K562 (cell line): Measurements from ENCODE around the gene KRTAP4-11. TPM values are rescaled to one million over a fixed set of nuclear protein-coding genes. Genes with fewer than 3 reads are reported as not detected.
"Not testable (repeated sequence)": the region's sequence is repeated elsewhere in the genome, so short reads cannot be mapped to it uniquely, and the experiment has no call there.

Source experiments
- ATAC-seq: fragments of 200-7000 bp; cut with Tn5 transposase; 3 replicates; pipeline ENCODE4 v1.9.1; 2020; ENCODE audit warnings: moderate library complexity
- Bru-seq: library from RNA; stranded (reverse); fragments of 400-500 nt; gene quantifications from one replicate; lab custom pipeline; 2021; lab: Mats Ljungman, UMichigan
- BruChase-seq, 2 experiments: library from RNA; stranded (reverse); fragments of 400-500 nt; gene quantifications; one replicate each; lab custom pipeline; 2021; lab: Mats Ljungman, UMichigan
- BruUV-seq: library from RNA; stranded (reverse); fragments of 400-500 nt; replicated peaks from 2 replicates; lab custom pipeline; 2021; lab: Mats Ljungman, UMichigan
- CTCF ChIA-PET: fragments of 300-600 bp; formaldehyde crosslinking; extraction: SDS; loops from one replicate; lab custom pipeline; 2021; ENCODE audit warnings: low intra/inter-chr PET ratio; lab: Yijun Ruan, JAX
- POLR2A ChIA-PET: fragments of 300-600, 350-650 bp; sonication (Branson Sonifier 250); formaldehyde crosslinking; extraction: SDS; loops from one replicate; lab custom pipeline; 2021; ENCODE audit warnings: antibody characterized with exemption, inconsistent platforms; lab: Yijun Ruan, JAX
- DNase-seq, 4 experiments: peaks; one replicate each; pipeline versions ENCODE4 v3.0.0 to v3.0.0-alpha.2; 2011 to 2018; ENCODE audit warnings: low spot score in 3 of 4, mixed read lengths in 3 of 4; ENCODE audit errors: extremely low read depth in 1 of 4
- FAIRE-seq: peaks from 2 replicates; lab custom pipeline; 2011; peaks lifted over from hg19 to GRCh38; lab: Jason Lieb, UNC
- H2AFZ ChIP-seq: 2 replicates; pipeline ENCODE4 v1.6.0; 2011; ENCODE audit warnings: low read depth, low read length, control low read depth, inconsistent platforms
- H3K27ac ChIP-seq: fragments of 200-600 bp; 3 replicates; pipeline ENCODE4 v1.8.0; 2011; ENCODE audit warnings: low read depth, mild to moderate bottlenecking, control low read depth, inconsistent platforms, low read length, moderate library complexity, mixed read lengths; ENCODE audit errors: extremely low read depth
- H3K27me3 ChIP-seq, 2 experiments: fragments of 300-600 bp in 1 of 2; 2 replicates in 1 of 2; 3 replicates in 1 of 2; pipeline versions ENCODE4 v1.6.0 to v1.8.0; 2011; ENCODE audit warnings: inconsistent platforms in 2 of 2, low read length in 2 of 2, mild to moderate bottlenecking in 1 of 2, mixed read lengths in 1 of 2, moderate library complexity in 1 of 2; ENCODE audit not compliant: control insufficient read depth in 2 of 2, insufficient read depth in 2 of 2
- H3K36me3 ChIP-seq: fragments of 300-600 bp; 3 replicates; pipeline ENCODE4 v1.8.0; 2011; ENCODE audit warnings: mild to moderate bottlenecking, low read length, inconsistent platforms; ENCODE audit not compliant: control insufficient read depth, insufficient read depth
- H3K4me1 ChIP-seq, 2 experiments: fragments of 200-600 bp in 1 of 2; replicated peaks in 1 of 2; 2 replicates in 1 of 2; 3 replicates in 1 of 2; pipeline versions ENCODE4 v1.5.1 to v1.8.0; 2011; ENCODE audit warnings: inconsistent platforms in 2 of 2, low read length in 2 of 2, mild to moderate bottlenecking in 1 of 2, mixed read lengths in 1 of 2, moderate library complexity in 1 of 2; ENCODE audit not compliant: control insufficient read depth in 2 of 2, insufficient read depth in 2 of 2
- H3K4me2 ChIP-seq: 2 replicates; pipeline ENCODE4 v1.6.1; 2011; ENCODE audit warnings: low read length, control low read depth, inconsistent platforms, mixed read lengths; ENCODE audit not compliant: insufficient read depth
- H3K4me3 ChIP-seq: fragments of 200-600 bp; sonication (generic), shearing (Covaris generic); 2 replicates; pipeline ENCODE4 v1.5.1; 2016; ENCODE audit warnings: control low read depth, inconsistent platforms
- H3K79me2 ChIP-seq: fragments of 200-600 bp; 3 replicates; pipeline ENCODE4 v1.8.0; 2011; ENCODE audit warnings: low read length, inconsistent platforms; ENCODE audit not compliant: control insufficient read depth, insufficient read depth
- H3K9ac ChIP-seq, 2 experiments: 2 replicates each; pipeline versions ENCODE4 v1.6.0 to v1.6.1; 2011; ENCODE audit warnings: low read depth in 2 of 2, low read length in 2 of 2, control low read depth in 1 of 2, inconsistent platforms in 1 of 2, mild to moderate bottlenecking in 1 of 2, mixed read lengths in 1 of 2; ENCODE audit not compliant: insufficient read depth in 1 of 2
- H3K9me1 ChIP-seq: one replicate; pipeline ENCODE4 v1.6.0; 2011; ENCODE audit warnings: inconsistent platforms, mild to moderate bottlenecking, low read length, moderate library complexity; ENCODE audit not compliant: control insufficient read depth, insufficient read depth
- H3K9me3 ChIP-seq: replicated peaks from 2 replicates; pipeline ENCODE4 v1.5.1; 2011; ENCODE audit warnings: low read depth, low read length, inconsistent platforms; ENCODE audit not compliant: control insufficient read depth, insufficient read depth
- H4K20me1 ChIP-seq: replicated peaks from 2 replicates; pipeline ENCODE4 v1.6.1; 2011; ENCODE audit warnings: low read length, inconsistent platforms, mixed read lengths; ENCODE audit not compliant: control insufficient read depth, insufficient read depth
- CBFA2T2 ChIP-seq: fragments of 450-650 bp; conservative IDR thresholded peaks from 2 replicates; pipeline ENCODE4 v1.6.1; 2017; ENCODE audit warnings: mild to moderate bottlenecking
- CREB1 ChIP-seq, 2 experiments: sonication (generic) in 1 of 2; formaldehyde crosslinking in 1 of 2; IDR thresholded peaks; 2 replicates each; pipeline versions ENCODE4 v1.6.1 to v1.8.0; 2012 to 2022; ENCODE audit warnings: inconsistent platforms in 1 of 2, mild to moderate bottlenecking in 1 of 2, missing genetic modification reagents in 1 of 2, moderate library complexity in 1 of 2
- MBD2 ChIP-seq: sonication (generic); IDR thresholded peaks from 2 replicates; pipeline ENCODE4 v1.6.1; 2016; ENCODE audit warnings: low read depth, borderline replicate concordance
- WGBS: fragments of 100-300 bp; shearing (Covaris generic); methylation state at CpG from one replicate; pipeline ENCODE4 v1.1.6; 2016; ENCODE audit warnings: low coverage, mixed read lengths; ENCODE audit not compliant: insufficient coverage; ENCODE audit errors: missing lambda C conversion rate; 5-methylcytosine and 5-hydroxymethylcytosine counted together
- in situ Hi-C: fragments of 300-500 bp; cut with MboI; formaldehyde crosslinking; loops from 4 replicates; pipeline ENCODE4 v1.15.0; 2018; ENCODE audit warnings: inconsistent platforms, mixed read lengths
- intact Hi-C: fragments of 100-400 bp; cut with micrococcal nuclease; formaldehyde crosslinking; loops from 2 replicates; pipeline ENCODE4 v1.14.2; 2022
- long read RNA-seq, 3 experiments: library from polyadenylated mRNA in 2 of 3; library from RNA in 1 of 3; unstranded in 2 of 3; stranded (forward) in 1 of 3; transcript quantifications; one replicate each; pipeline ENCODE4 v2.0.0, GENCODE V29; 2019 to 2022
- polyA minus RNA-seq, 3 experiments: library from RNA; depleted of rRNA, polyadenylated mRNA; stranded (reverse); fragments of >200 nt; gene quantifications; 2 replicates each; pipeline ENCODE4 v1.2.3, GENCODE V29; 2011
- polyA plus RNA-seq, 8 experiments: library from polyadenylated mRNA; depleted of rRNA in 4 of 8; stranded (reverse) in 5 of 8; unstranded in 3 of 8; fragments of >200 nt; fragmentation: Nextera tagmentation in 2 of 8; fragmentation: Illumina TruSeq in 1 of 8; extraction: Ambion mirVana in 2 of 8; extraction: Trizol in 1 of 8; gene quantifications; 2 replicates each; pipeline versions ENCODE4 v1.2.1 to v1.2.3, GENCODE V29; 2011 to 2014; ENCODE audit warnings: inconsistent platforms in 1 of 8, missing spikeins in 1 of 8
- total RNA-seq, 7 experiments: library from RNA; depleted of rRNA in 6 of 7; stranded (reverse); fragments of >200 nt in 6 of 7; fragmentation: Illumina TruSeq in 2 of 7; extraction: Trizol in 2 of 7; gene quantifications; 2 replicates each; pipeline versions ENCODE4 v1.2.1 to v1.2.3, GENCODE V29; 2011 to 2021; ENCODE audit warnings: low replicate concordance in 1 of 7
- TF ChIP-seq, protein P1 (sequence below): fragments of 450-650 bp; IDR thresholded peaks from 2 replicates; pipeline ENCODE4 v1.6.1; 2018; ENCODE audit not compliant: partially characterized antibody
- TF ChIP-seq, protein P2 (sequence below), 3 experiments: fragments of 200-800 bp in 1 of 3; sonication (Bioruptor generic) in 1 of 3; sonication (generic) in 1 of 3; formaldehyde crosslinking in 1 of 3; IDR thresholded peaks; 2 replicates each; pipeline versions ENCODE4 v1.6.1 to v1.8.0; 2016 to 2022; ENCODE audit warnings: mild to moderate bottlenecking in 2 of 3, missing compliant biosample characterization in 2 of 3, missing genetic modification characterization in 2 of 3, missing genetic modification reagents in 1 of 3

KRTAP4-11 gene
- total RNA-seq (2011; cell fraction: chromatin; rRNA removed; ENCODE audit: low replicate concordance) = not detected in 2 replicates
- not detected in 2 replicates for total RNA-seq (2011; cell fraction: nucleolus; rRNA removed)
- total RNA-seq (2011; cell fraction: nucleoplasm; rRNA removed) = not detected in 2 replicates
- total RNA-seq (2014; rRNA removed) = not detected in 2 replicates
- total RNA-seq (2014; rRNA removed; fragmentation: Illumina TruSeq; extraction: Trizol) = not detected in 2 replicates
- total RNA-seq (2015; rRNA removed; fragmentation: Illumina TruSeq; extraction: Trizol) = not detected in 2 replicates
- total RNA-seq (2021) = not detected in 2 replicates
- not detected in 2 replicates for polyA plus RNA-seq (2011; rRNA removed)
- polyA plus RNA-seq (2011; cell fraction: cytosol; rRNA removed) = not detected in 2 replicates
- polyA plus RNA-seq (2011; cell fraction: nucleus; rRNA removed) = not detected in 2 replicates
- not detected in 2 replicates for polyA plus RNA-seq (2012)
- polyA plus RNA-seq (2014; fragmentation: Illumina TruSeq; extraction: Trizol) = not detected in 2 replicates
- not detected for polyA plus RNA-seq (2014; fragmentation: Nextera tagmentation; extraction: Ambion mirVana)
- polyA plus RNA-seq (2014; rRNA removed) = not detected in 2 replicates
- not detected in 2 replicates for polyA minus RNA-seq (2011; rRNA and poly(A)+ RNA removed)
- not detected in 2 replicates for polyA minus RNA-seq (2011; cell fraction: cytosol; rRNA and poly(A)+ RNA removed)
- polyA minus RNA-seq (2011; cell fraction: nucleus; rRNA and poly(A)+ RNA removed) = not detected in 2 replicates
- not detected for Bru-seq, nascent RNA
- not detected for BruChase-seq, experiment 1, labeled RNA remaining after a 2-hour chase
- not detected for BruChase-seq, experiment 2, labeled RNA remaining after a 6-hour chase
- long read RNA-seq, experiment 1 = 0 reads
- long read RNA-seq, experiment 2 = 0 reads
- long read RNA-seq, experiment 3 = 0 reads

DNA sequence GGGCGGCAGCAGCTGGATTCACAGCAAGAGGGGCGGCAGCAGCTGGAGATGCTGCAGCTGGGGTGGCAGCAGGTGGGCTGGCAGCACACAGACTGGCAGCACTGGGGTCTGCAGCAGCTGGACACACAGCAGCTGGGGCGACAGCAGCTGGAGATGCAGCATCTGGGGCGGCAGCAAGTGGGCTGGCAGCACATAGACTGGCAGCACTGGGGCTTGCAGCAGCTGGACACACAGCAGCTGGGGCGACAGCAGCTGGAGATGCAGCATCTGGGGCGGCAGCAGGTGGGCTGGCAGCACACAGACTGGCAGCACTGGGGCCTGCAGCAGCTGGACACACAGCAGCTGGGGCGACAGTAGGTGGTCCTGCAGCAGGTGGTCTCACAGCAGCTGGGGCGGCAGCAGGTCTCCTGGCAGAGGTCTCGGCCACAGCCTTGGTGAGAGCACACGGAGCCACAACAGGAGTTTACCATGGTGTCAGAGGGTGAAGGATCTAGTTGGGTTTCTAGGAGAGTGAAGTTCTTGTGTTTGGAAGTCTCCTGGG is at the start of gene KRTAP4-11:
Gene KRTAP4-11 (minus strand): TSS at position 528 of the 541 bp plus-strand sequence. CDS start 58 bp downstream, at position 470.
- FAIRE-seq, H4K20me1 ChIP-seq, H3K9me1 ChIP-seq, ATAC-seq, DNase-seq, H3K4me2 ChIP-seq, H3K79me2 ChIP-seq, intact Hi-C loops, H3K27me3 ChIP-seq, H3K4me1 ChIP-seq, H3K36me3 ChIP-seq, H2AFZ ChIP-seq, BruUV-seq, H3K9ac ChIP-seq, H3K4me3 ChIP-seq, H3K9me3 ChIP-seq, POLR2A ChIA-PET, in situ Hi-C loops, H3K27ac ChIP-seq: not testable (repeated sequence)
- CTCF ChIA-PET = interaction anchor here (0.7 kb wide), 1 partner anchor 216 kb away, joined by 3 read pairs; no protein-coding TSS in a partner anchor
- WGBS = 0% methylated on average over 10 of the region's 10 CpGs

DNA sequence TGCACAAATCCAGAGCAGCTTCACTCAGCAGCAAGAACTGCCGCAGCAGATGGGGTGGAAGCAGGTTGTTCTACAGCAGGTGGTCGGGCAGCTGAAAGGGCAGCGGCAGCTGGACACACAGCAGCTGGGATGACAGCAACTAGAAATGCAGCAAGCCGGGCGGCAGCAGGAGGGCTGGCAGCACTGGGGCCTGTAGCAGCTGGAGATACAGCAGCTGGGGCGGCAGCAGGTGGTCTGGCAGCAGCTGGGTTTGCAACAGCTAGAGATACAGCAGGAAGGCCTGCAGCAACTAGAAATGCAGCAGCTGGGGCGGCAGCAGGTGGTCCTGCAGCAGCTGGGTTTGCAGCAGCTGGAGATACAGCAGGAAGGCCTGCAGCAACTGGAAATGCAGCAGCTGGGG is 49.4 kb upstream of the KRTAP4-11 start:
- Histone ChIP-seq H3K9ac (no peak overlapping the region), H3K27me3 (peaks cover 0 to 6% of the 10 kb centered on the region in 2 experiments; a peak in 1 of 5 replicates), H4K20me1 (no peaks in the 10 kb centered on the region), H3K4me2 (no peak overlapping the region), H3K79me2 (no peaks in the 10 kb centered on the region), H3K9me1 (no peaks in the 10 kb centered on the region), H3K27ac (no peak overlapping the region), H3K9me3 (no peaks in the 10 kb centered on the region), H3K36me3 (no peaks in the 10 kb centered on the region), H2AFZ (no peak overlapping the region), H3K4me1 (peaks cover 0 to 3% of the 10 kb centered on the region in 2 experiments; a peak in 1 of 5 replicates), H3K4me3 (no peak overlapping the region)
- 1% methylated on average over 7 of the region's 7 CpGs for WGBS
- ChIA-PET POLR2A (no interaction called here), CTCF (no interaction called here)
- FAIRE-seq (no peak), DNase-seq (no peak), ATAC-seq (no peak)
- intact Hi-C loops (no loop called here), in situ Hi-C loops (no loop called here)
- no TSS peak for BruUV-seq
- no peak for TF ChIP-seq MBD2
- no peak for TF ChIP-seq CBFA2T2
- TF ChIP-seq, protein P1, sequence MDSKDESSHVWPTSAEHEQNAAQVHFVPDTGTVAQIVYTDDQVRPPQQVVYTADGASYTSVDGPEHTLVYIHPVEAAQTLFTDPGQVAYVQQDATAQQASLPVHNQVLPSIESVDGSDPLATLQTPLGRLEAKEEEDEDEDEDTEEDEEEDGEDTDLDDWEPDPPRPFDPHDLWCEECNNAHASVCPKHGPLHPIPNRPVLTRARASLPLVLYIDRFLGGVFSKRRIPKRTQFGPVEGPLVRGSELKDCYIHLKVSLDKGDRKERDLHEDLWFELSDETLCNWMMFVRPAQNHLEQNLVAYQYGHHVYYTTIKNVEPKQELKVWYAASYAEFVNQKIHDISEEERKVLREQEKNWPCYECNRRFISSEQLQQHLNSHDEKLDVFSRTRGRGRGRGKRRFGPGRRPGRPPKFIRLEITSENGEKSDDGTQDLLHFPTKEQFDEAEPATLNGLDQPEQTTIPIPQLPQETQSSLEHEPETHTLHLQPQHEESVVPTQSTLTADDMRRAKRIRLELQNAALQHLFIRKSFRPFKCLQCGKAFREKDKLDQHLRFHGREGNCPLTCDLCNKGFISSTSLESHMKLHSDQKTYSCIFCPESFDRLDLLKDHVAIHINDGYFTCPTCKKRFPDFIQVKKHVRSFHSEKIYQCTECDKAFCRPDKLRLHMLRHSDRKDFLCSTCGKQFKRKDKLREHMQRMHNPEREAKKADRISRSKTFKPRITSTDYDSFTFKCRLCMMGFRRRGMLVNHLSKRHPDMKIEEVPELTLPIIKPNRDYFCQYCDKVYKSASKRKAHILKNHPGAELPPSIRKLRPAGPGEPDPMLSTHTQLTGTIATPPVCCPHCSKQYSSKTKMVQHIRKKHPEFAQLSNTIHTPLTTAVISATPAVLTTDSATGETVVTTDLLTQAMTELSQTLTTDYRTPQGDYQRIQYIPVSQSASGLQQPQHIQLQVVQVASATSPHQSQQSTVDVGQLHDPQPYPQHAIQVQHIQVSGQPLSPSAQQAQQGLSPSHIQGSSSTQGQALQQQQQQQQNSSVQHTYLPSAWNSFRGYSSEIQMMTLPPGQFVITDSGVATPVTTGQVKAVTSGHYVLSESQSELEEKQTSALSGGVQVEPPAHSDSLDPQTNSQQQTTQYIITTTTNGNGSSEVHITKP = no peak
- TF ChIP-seq, protein P2, sequence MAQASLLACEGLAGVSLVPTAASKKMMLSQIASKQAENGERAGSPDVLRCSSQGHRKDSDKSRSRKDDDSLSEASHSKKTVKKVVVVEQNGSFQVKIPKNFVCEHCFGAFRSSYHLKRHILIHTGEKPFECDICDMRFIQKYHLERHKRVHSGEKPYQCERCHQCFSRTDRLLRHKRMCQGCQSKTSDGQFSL (CRISPR knock-in tag; IDR thresholded peaks at IDR 0.05) = no peak
- TF ChIP-seq, protein P2 (tag; IDR thresholded peaks at IDR 0.05) = no peak
- TF ChIP-seq CREB1 (IDR thresholded peaks at IDR 0.05) = no peak
- no peak for TF ChIP-seq CREB1 (CRISPR knock-in tag; IDR thresholded peaks at IDR 0.05)
